GM12874 (cell line): ENCODE results near the gene COG5.

Experiments
- CTCF ChIP-seq: IDR thresholded peaks from 2 replicates; pipeline ENCODE4 v1.5.1; 2011; ENCODE audit warnings: low read depth, mild to moderate bottlenecking, control low read depth, low read length, moderate library complexity; ENCODE audit not compliant: insufficient read depth

COG5 gene

DNA sequence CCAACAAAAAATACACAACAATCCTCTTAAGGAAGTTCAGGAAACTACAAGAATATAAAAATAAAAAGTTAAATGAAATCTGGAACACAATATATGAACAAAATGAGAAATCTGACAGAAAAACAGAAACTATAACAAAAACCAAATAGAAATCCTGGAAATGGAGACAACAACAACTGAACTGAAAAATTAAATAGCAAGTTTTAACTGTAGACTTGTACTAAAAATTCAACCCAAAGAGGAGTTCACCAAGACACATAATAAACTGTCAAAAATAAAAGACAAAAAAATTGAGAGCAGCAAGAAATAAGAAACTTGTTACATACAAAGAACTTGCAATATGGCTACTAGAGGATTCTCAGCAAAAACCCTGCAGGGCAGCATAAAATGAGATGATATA is 349.8 kb downstream of the COG5 start:
- TF ChIP-seq CTCF: no peak

DNA sequence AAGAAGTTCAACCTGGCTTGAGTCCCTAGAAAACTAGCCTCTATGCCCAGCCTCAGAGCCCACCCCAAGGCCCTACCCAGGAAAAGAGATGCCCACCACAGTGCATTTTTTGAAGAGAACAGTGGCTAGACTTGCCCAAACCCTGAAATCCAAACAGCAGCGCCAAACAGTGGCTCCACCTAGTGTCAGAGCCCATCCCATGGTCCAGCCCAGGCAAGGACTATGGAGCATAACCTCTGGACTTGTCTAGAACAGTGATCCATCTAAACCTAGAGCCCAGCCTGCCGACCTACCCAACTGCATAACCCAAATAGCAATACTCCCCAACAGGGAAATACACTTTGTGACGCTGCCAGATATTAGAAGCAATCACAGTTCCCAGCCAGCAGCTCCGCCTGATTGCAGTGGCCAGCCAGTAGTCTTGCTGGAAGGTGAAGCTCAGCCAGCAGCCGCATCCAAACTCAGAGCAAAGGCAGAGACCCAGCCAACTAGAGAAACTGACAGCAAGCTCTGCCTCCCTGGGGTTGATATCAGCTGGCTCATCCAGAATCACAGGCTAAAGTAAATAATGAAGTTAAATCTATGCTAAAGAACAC is 350.4 kb downstream of the COG5 start:
- TF ChIP-seq CTCF: no peak

- TF ChIP-seq CTCF: no peak
Measured at GRCh38 chr7:107212725-107213124, 351.0 kb downstream of the COG5 start.

GRCh38 chr7:107210400-107210799 is 353.3 kb downstream of the COG5 start:
- TF ChIP-seq CTCF: no peak

GRCh38 chr7:107209565-107209964 is 354.2 kb downstream of the COG5 start:
- no peak for TF ChIP-seq CTCF

GRCh38 chr7:107208563-107208962 is 355.2 kb downstream of the COG5 start:
- TF ChIP-seq CTCF: no peak

DNA sequence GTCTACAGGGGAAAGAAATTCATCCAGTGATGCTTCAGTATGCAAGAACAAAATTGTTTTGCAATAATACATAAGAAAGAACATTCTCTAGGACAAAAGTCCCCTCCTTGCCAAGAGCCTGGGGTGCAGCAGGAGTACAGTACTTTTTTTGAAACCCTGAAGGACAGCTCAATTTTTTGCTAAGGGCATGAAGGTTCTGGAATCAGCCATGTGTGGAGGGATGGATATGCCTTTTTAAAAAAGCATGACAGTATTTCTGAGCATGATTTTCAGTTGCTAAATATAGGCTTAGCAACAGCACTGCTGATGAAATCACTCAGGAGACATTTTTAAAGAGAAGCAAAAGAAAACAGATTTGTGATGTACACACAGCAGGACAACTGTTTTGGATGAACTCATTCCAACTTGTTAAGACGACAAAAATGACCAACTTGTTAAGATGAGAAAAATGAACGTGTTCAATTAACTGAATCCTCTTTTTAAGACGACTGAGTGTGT is 355.6 kb downstream of the COG5 start:
- TF ChIP-seq CTCF: no peak

- TF ChIP-seq CTCF: no peak
Measured at GRCh38 chr7:107207459-107207858, 356.3 kb downstream of the COG5 start.
